ENCODE measurements around the gene CDHR2. TPM values are rescaled to one million over a fixed set of nuclear protein-coding genes. Genes with fewer than 3 reads are reported as not detected.

The CDHR2 gene
- total RNA-seq, 2 donors from 2014 or later = 0.12 TPM; not detected in 1

GRCh38 chr5:176640616-176641015 lies 91.5 kb downstream of the CDHR2 start:
- H3K27me3 ChIP-seq = no peaks in the 10 kb centered on the region
- H3K4me1 ChIP-seq = peaks cover 0 to 12% of the 10 kb centered on the region in 2 donors
- H3K36me3 ChIP-seq = no peaks in the 10 kb centered on the region
- H3K4me3 ChIP-seq = no peak overlapping the region
- TF ChIP-seq CTCF (IDR thresholded peaks at IDR 0.05) = no peak
- H3K9me3 ChIP-seq = no peaks in the 10 kb centered on the region
- no peak overlapping the region for H3K27ac ChIP-seq
- no peak for DNase-seq (ENCODE audit: low spot score)

GRCh38 chr5:176642675-176643490 lies 93.7 kb downstream of the CDHR2 start:
- H3K4me1 ChIP-seq = peaks cover 0 to 21% of the 10 kb centered on the region in 2 donors
- H3K9me3 ChIP-seq = no peaks in the 10 kb centered on the region
- H3K27ac ChIP-seq = no peak overlapping the region
- no peak for DNase-seq (ENCODE audit: low spot score)
- H3K4me3 ChIP-seq = no peak overlapping the region
- no peaks in the 10 kb centered on the region for H3K27me3 ChIP-seq
- H3K36me3 ChIP-seq = no peaks in the 10 kb centered on the region
- TF ChIP-seq CTCF (IDR thresholded peaks at IDR 0.05) = no peak

GRCh38 chr5:176643491-176644219 lies 94.5 kb downstream of the CDHR2 start:
- no peak for TF ChIP-seq CTCF (IDR thresholded peaks at IDR 0.05)
- H3K27ac ChIP-seq = no peak overlapping the region
- no peaks in the 10 kb centered on the region for H3K27me3 ChIP-seq
- peaks cover 0 to 28% of the 10 kb centered on the region in 2 donors for H3K4me1 ChIP-seq
- DNase-seq (ENCODE audit: low spot score) = no peak
- H3K9me3 ChIP-seq = no peaks in the 10 kb centered on the region
- H3K4me3 ChIP-seq = no peak overlapping the region
- no peaks in the 10 kb centered on the region for H3K36me3 ChIP-seq

GRCh38 chr5:176644294-176644693 lies 95.2 kb downstream of the CDHR2 start:
- no peaks in the 10 kb centered on the region for H3K9me3 ChIP-seq
- no peak overlapping the region for H3K4me3 ChIP-seq
- DNase-seq (ENCODE audit: low spot score) = no peak
- no peaks in the 10 kb centered on the region for H3K27me3 ChIP-seq
- no peak overlapping the region for H3K27ac ChIP-seq
- H3K4me1 ChIP-seq = peaks cover 0 to 33% of the 10 kb centered on the region in 2 donors
- no peak for TF ChIP-seq CTCF (IDR thresholded peaks at IDR 0.05)
- H3K36me3 ChIP-seq = no peaks in the 10 kb centered on the region

GRCh38 chr5:176644878-176645670 lies 95.9 kb downstream of the CDHR2 start:
- H3K36me3 ChIP-seq = no peaks in the 10 kb centered on the region
- H3K4me1 ChIP-seq = peaks cover 0 to 25% of the 10 kb centered on the region in 2 donors
- H3K9me3 ChIP-seq = no peaks in the 10 kb centered on the region
- no peak overlapping the region for H3K27ac ChIP-seq
- H3K4me3 ChIP-seq = no peak overlapping the region
- no peaks in the 10 kb centered on the region for H3K27me3 ChIP-seq
- DNase-seq (ENCODE audit: low spot score) = no peak
- TF ChIP-seq CTCF (IDR thresholded peaks at IDR 0.05) = no peak

Small RNA genes lying within 50 kb of the gene (microRNA-seq; reads per million reads assigned to microRNA genes)
- 0 reads per million in 2 donors for gene MIR4281 (ENCODE audit: borderline number of aligned reads in 2 of 2, borderline replicate concordance in 1 of 2)

Other genes with a start within 250 kb of the CDHR2 start
- 100 to 1,000 TPM; 118 to 141 TPM for gene KIAA1191, start 187.6 kb upstream of the CDHR2 start, total RNA-seq
- gene ARL10, start 183.9 kb upstream of the CDHR2 start, total RNA-seq = 1 to 10 TPM; 4.0 to 5.8 TPM
- 10 to 100 TPM; 11.8 to 16.0 TPM for gene NOP16, start 160.7 kb upstream of the CDHR2 start, total RNA-seq
- 100 to 1,000 TPM; 231 to 249 TPM for gene HIGD2A, start 160.6 kb upstream of the CDHR2 start, total RNA-seq
- gene CLTB, start 132.8 kb upstream of the CDHR2 start, total RNA-seq = 100 to 1,000 TPM; 241 to 341 TPM
- 10 to 100 TPM; 14.4 to 19.5 TPM for gene FAF2, start 101.0 kb upstream of the CDHR2 start, total RNA-seq
- gene RNF44, start 11.9 kb upstream of the CDHR2 start, total RNA-seq = 10 to 100 TPM; 10.7 to 12.4 TPM
- under 1 TPM; 0.22 to 0.79 TPM for gene GPRIN1, start 60.8 kb downstream of the CDHR2 start, total RNA-seq
- gene SNCB, start 81.2 kb downstream of the CDHR2 start, total RNA-seq = under 1 TPM in 1 of 2 donors, not detected in 1; 0.67 TPM
- not detected for gene EIF4E1B, start 81.3 kb downstream of the CDHR2 start, total RNA-seq
- gene TSPAN17, start 98.1 kb downstream of the CDHR2 start, total RNA-seq = 10 to 100 TPM; 15.0 to 20.4 TPM

Measured in right atrium auricular region (tissue), 2 donors.